NCI-H1694 (cell line): ENCODE measurements around the gene NUBP1.
A peak's percentile ranks its signal among the peaks of the same experiment; 100 is the strongest.
"Not testable (repeated sequence)": the region's sequence is repeated elsewhere in the genome, so short reads cannot be mapped to it uniquely, and the experiment has no call there.

ENCODE experiments used
- DNase-seq: peaks from one replicate; lab custom pipeline; 2025; lab: John Stamatoyannopoulos, UW

Gene NUBP1

GRCh38 chr16:10743610-10744369 is at the start of gene NUBP1:
Gene NUBP1 (plus strand): TSS chr16:10743842. CDS start chr16:10743864, 22 bp downstream.
- peak; percentile 91 for DNase-seq

DNA sequence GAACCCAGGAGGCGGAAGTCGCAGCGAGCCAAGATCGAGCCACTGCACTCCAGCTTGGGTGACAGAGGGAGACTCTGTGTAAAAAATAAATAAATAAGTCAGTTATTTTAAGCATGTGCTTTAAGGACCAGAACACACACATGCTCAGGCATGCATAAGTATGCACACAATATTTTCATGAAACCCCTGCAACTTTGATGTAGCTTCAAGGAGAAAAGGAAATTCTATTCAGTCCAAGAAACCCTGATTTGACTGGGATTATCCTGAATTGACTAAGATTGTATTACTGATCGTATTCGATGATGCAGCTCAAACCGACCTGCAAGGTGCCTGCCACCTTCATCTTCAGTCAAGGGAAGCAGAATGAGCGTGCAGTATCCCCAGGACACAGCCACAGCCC is 49.8 kb upstream of the NUBP1 start:
- DNase-seq: no peak

- no peak for DNase-seq
Measured at GRCh38 chr16:10694306-10694705, 49.3 kb upstream of the NUBP1 start.

DNA sequence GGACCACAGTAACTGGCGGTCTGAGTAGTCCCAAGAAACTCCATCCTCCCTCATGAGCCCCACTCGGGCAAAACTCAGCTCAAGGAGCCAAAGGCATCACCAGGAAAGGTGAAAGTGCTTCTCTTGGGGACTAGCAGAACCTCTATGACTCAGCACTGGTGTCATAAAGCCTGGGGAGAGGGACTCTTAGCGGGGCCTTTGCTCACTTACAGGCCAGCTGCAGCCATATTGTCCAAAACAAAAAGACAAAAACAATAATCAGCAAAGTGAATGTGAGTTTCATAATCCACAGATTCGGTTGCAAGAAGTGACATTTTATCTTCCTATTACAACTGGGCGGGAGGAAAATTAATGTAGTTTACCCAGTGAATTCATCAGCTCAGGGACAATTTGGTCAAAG is 48.8 kb upstream of the NUBP1 start, which contains the start of gene TEKT5:
Gene TEKT5, minus strand, starts transcription at position 101 of the 400 bp plus-strand sequence. Its CDS starts 57 bp downstream, at position 44.
- no peak for DNase-seq

DNA sequence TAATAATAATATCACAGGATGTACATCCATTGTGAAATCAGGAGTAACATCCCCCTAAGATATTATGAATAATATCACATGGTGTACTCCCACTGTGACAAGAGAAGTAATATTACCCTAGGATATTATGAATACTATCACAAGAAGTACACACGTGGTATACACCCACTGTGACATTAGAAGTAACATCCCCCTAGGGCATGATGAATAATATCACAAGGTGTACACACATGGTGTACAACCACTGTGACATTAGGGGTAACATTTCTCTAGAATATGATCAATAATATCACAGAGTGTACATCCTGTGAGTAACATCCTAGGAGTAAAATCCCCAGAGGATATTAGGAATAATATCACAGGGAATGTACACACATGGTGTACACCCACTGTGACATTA is 43.9 kb upstream of the NUBP1 start:
- DNase-seq: no peak

DNA sequence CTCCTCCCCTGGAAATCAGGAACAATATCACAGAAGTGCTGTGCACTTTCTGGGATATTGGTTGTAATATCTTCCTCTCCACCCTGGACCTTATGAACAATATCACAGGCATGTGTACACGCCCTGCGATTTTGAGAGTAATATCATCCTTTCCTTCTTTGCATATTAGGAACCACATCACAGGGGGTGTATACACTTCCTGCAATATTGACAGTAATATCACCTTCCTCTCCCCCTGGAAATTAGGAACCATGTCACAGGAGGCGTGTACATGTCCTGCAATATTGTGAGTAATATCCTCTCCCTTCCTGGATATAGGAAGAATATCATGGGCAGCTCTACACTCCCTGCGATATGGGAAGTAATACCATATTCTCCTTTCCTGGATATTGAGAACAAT is 34.7 kb upstream of the NUBP1 start:
- DNase-seq: no peak

- peak; percentile 87 for DNase-seq
Measured at GRCh38 chr16:10728003-10728887, 15.4 kb upstream of the NUBP1 start.

DNA sequence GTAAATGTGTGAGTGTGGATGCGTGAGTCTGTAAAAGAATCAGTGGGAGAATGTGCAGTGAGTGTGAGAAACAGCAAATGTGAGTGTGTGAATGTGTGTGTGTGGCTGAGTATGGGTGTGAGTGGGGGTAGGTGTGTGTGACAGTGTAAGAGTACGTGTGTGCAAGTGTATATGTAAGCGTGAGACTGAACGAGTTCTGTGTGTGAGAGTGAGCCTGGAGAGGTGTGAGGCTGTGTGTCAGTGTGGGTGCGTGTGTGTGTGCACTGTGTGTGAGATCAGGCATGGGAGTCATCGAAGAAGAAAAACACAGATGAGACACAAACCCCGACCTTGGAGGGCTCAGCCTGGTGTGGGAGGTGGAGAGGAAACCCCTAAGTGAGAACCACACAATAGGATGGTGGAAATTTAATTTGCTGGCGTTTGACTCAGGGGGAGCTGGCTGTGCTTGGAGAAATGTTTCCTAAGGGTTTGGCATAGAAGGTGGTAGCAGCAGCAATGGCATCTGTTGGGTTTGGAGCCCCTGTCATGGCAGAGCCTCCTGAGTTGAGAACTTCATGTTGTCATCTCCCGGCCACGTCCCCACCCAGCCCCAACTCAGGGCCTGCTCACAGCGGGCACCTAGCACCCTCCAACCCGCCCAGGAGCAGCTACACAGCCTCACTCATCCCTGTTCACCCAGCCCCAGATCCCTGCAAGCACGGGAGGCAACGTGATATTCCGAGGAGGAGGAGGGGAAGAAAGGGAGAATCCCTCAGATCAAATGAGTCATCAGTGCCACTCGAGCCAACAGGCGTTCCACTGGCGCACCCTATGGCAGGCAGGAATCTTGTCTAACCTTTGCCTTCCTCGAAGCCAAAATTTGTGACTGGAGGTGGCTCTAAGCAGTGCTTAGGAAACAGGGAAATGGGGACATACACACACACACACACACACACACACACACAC is 14.3 kb upstream of the NUBP1 start:
- peak; percentile 80 for DNase-seq

DNA sequence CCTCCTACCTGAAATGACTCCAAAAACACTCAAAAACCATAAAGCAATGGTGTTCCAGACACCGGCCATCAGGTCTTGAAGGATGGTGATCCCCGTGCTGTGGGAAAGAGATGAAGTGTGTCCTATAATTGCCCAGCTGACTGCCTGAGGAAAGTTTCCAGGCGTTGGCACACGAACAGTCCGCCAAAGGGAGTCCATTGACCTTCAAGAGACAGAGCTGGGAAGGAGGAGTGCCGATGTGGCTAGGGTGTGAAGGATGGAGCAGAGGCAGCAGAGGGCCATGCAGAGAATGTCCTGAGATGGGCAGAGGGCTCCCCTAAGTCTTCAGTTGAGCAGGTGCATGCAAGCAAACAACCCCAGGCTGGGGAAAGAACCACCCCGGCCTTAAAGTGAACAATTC is 11.9 kb upstream of the NUBP1 start:
- DNase-seq: no peak

DNA sequence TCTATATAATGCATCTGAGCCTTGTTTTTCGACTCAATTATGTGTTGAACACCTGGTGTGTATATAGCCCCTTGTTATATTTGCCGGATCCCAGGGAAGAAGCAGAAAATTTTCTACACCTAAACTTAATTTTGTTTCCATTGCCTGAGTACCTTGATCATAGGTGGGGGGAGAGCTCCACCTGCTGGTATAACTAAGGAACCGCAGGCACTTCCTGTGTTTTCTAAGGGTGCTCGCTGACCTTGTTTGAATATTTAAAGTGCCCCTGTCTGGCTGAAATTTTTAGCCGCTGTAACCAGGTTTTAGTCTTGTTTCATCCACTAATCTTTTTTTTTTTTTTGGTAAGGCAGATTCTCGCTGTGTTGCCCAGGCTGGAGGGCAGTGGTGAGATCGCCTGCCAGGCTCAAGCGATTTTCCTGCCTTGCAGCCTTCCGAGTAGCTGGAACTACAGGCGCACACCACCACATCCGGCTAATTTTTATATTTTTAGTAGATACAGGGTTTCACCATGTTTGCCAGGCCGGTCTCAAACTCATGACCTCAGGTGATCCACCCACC is 6.5 kb upstream of the NUBP1 start:
- peak; percentile 66 for DNase-seq

DNA sequence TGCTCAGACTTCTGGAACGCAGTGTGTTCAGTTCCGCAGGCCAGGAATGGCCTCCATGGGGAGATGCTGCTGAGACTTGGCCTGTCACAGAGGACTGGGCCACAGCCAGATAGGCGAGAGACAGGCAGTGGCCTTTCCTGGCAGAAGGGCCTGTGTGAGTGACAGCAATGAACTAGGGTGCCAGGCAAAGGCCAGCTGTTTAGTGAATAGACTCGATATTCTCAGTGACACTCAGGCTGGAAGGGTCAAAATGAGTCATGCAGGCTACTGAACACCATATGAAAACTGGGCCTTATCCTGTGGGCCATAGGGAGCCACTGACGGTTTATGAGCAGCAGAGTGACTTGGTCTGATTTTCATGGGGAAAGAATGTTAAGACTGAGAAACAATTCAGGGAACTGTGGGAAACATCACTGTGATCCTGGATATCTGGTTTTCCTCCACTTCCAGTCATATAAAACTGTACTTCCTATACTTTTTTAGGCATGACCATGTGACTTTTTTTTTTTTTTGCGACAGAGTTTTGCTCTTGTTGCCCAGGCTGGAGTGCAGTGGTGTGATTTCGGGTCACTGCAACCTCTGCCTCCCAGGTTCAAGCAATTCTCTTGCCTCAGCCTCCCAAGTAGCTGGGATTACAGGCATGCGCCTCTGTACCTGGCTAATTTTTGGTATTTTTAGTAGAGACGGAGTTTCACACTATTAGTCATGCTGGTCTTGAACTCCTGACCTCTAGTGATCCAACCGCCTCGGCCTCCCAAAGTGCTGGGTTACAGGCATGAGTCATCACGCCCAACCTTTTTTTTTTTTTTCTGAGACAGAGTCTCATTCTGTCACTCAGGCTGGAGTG is 5.2 kb upstream of the NUBP1 start:
- DNase-seq: no peak

GRCh38 chr16:10740000-10740844 is 3.4 kb upstream of the NUBP1 start:
- DNase-seq: no peak

- no peak for DNase-seq
Measured at GRCh38 chr16:10740845-10741208, 2.8 kb upstream of the NUBP1 start.

DNA sequence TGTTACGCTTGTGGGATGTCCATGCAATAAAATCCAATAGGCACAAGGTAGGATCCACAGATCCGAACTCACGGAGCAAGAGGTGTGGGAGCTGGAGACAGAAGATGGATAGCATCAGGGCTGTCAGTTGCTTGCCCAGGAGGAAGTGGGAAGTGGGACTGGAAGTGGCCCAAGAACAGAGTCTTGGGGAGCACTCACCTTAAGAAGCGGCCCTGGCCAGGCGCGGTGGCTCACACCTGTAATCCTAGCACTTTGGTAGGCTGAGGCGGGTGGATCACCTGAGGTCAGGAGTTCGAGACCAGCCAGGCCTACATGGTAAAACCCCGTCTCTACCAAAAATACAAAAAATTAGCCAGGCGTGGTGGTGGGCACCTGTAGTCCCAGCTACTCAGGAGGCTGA is 2.4 kb upstream of the NUBP1 start:
- not testable (repeated sequence) for DNase-seq

DNA sequence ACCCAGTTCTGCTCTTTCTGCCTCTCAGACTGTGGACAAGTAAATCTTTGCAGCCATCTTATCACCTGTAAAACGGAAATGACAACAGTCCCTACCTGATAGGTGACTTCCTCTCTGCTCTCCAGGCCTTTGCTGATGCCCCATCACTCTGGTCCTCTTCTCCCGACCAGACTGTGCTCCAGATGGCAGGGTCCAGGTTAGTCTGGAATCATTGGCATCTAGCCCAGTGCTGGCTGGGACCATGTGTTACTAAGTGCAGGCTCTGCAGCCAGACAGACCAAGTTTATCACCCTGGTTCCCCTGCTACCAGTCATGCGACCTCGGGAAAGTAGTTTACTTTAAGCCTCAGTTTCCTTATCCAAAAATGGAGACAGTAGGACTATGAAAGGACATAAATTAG is 1.8 kb upstream of the NUBP1 start:
- peak; percentile 84 for DNase-seq

DNA sequence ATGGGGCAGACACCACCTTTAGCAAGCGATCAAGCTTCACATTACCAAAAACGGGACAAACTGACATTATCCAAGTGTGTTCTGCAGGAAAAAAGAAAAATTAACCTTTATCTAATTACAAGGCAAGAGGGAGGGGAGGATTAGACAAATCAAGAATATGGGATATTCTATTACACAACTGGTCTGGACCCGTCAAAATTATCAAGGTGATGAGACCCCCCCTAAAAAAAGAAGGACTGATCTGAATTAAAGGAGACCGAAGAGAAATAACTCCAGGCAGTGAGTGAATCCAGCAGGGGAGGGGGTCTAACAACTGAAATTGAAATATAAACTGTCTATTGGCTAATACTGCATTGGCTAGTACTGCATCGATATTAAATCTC is 424 bp upstream of the NUBP1 start:
- DNase-seq: no peak

DNA sequence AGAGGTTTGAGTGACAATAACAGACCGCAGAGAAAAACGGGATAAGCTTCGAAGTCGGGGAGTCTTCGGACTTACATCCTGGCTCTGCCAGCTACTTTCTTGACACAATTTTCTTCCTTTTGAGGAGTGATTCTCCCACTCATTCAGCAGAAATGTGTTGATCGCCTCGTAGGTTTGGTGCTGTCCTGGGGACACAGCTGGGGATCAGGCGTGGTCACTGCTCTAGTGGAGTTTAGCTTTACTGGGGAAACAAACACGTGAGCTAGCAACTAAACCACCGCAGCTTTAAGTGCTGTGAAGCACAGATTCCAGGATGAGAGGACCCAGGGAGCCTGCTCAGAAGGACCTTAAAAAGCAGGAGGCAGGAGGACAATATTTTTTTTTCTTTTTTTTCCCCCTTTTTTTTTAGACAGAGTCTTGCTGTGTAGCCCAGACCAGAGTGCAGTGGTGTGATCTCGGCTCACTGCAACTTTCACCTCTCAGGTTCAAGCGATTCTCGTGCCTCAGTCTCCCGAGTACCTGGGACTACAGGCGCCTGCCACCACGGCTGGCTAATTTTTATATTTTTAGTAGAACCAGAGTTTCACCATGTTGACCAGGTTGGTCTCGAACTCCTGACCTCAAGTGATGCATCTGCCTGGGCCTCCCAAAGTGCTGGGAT is 858 bp downstream of the NUBP1 start:
- no peak for DNase-seq

- no peak for DNase-seq
Measured at GRCh38 chr16:10745841-10746240, 2.2 kb downstream of the NUBP1 start.

- DNase-seq: no peak
Measured at GRCh38 chr16:10750793-10751192, 7.2 kb downstream of the NUBP1 start.
